ENCODE results near the gene FAM118A.
"Not testable (repeated sequence)": the region's sequence is repeated elsewhere in the genome, so short reads cannot be mapped to it uniquely, and the experiment has no call there.

Gene FAM118A

DNA sequence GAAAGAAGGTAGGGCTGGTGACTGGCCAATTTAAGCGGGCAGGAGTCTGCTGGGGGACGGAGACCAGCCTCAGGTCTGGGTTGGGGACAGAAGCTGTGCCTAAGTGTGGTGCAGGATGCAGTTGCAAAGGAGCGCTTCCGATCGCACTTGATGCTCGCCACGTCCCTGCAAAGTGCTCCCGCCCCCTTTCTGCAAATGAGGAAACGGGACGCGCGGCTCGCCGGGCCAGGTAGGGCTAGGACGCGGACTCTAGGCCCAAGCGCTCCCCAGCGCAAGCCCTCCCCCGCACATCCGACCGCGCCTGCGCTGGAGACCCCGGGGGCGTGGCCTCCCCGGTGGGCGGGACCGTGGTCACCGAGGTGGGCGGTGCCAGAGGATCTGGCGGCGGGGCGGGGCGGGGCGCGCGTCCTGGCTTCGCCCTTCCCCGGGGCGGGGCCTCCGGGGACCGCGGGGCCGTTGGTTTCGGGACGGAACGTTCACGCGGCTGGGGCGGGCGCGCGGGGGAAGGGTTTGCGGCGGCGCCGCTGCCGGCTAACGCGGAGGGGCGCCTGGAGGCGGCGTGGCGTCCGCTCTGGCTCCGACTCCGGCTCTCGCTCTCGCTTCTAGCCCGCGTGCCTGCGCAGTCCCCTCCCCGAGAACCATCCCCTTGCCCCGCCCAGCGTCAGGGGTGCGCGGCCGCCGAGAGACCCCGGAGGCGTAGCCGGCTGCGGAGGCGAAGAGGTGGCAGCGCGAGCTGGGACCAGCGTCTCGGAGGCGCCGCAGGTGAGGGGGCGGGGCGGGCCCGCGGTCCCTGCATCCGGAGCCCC is at the start of gene FAM118A:
Gene FAM118A, plus strand, starts transcription at position 513 of the 806 bp plus-strand sequence. CDS start 12,446 bp downstream, outside the sequence.
- DNase-seq (ENCODE audit: low spot score) = peak; percentile 91

DNA sequence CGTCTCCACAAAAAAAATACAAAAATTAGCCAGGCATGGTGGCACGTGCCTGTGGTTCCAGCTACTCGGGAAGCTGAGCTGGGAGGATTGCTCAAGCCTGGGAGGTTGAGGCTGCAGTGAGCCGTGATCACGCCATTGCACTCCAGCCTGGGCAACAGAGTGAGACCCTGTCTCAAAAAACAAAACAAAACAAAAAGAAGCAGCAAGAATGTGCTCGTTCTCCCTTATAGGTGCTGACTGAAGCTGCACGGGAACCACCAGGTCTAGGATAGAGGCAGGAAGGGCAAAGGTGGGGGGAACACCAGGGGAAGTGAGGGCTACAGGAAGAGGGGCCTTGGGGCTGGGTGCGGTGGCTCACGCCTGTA is 49.4 kb upstream of the FAM118A start:
- not testable (repeated sequence) for DNase-seq (ENCODE audit: low spot score)

DNA sequence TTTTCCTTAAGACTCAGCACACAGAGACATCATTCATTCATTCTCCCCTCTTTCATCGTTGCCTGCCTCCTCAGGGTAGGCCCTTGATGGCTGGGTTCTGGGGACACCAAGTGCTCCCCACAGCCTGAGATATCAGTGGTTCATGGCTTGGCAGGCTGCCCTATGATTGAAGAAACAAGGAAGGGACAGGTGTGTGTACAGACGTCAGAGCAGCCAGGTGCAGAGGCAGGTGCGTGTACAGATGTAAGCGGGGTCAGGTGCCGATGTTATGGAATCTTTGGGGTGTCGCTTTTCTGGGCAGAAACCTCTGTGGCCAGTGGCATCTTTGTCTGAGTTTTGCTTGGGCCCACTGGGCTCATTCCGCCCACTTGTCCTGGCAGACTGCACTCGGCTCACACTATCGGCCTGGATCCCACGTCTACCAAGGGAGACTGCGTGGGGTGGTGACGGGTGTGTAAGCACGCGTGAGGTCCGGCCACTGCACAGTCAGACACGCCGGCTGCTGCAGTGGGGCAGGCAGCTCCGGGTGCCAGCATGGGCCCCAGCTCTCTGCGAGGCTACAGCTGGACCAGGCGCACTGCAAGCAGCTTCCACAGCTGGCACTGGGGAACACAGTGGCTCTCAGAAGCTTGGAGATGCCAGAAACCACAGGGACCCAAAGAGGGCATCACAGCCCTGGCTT is 48.2 kb upstream of the FAM118A start:
- no peak for DNase-seq (ENCODE audit: low spot score)

DNA sequence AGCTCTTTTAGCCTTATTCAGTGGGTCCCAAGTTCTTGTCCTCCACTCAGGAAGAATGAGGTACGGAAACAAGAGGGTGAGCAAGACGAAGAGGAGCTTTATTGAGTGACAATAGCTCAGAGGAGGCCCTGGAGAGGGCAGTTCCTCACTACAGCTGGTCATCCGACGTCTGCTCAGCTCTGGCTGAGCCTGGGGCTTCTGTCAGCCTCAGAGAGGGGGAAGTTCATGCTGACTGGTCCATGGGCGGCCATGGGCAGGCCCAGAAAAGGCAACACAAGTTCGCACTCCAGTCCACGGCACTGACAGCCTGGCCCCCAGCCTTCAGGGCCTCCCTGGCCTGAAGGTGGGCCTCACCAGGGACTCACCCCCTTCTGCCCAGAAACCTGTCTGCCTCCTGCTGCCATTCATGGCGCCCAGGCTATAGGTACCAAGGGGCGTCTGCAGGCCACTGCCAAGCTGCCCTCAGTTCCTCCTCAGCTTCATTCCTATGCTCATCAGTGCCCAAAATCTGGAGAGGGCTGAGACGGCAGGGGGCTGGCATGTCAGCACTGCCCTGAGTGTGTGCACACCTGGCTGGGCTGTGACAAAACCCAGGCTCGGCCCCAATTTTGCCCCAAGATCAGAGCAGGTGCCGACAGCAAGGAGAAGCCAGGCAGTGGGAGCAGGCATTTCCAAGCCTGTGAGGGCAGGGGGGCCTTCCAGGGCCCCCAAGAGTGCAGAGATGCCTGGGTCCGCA is 47.4 kb upstream of the FAM118A start:
- DNase-seq (ENCODE audit: low spot score) = no peak

DNA sequence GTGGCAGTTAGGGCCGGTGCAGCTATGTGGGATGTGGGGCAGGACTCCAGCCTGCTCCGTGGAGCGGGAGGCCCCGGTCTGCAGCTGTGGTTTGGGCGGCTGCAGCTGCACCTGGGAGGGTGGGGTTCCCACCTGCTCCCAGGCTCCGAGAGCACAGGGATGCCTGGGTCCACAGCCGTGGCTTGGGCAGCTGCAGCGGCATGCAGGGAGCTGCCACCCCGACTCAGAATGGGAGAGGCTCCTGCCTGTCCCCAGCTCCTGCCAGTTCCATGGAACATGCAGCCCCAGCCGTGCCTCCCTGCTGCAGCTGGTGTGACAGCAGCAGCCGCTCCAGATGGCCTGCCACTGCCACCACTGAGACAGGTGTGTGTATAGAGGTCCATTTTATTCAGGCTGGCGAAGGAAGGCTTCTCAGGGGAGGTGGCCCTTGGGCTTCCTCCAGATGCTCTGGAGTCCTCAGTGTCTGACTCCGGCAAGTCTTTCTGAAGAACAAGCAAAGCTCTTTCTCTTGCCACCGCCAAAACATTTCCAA is 46.7 kb upstream of the FAM118A start:
- DNase-seq (ENCODE audit: low spot score) = no peak

DNA sequence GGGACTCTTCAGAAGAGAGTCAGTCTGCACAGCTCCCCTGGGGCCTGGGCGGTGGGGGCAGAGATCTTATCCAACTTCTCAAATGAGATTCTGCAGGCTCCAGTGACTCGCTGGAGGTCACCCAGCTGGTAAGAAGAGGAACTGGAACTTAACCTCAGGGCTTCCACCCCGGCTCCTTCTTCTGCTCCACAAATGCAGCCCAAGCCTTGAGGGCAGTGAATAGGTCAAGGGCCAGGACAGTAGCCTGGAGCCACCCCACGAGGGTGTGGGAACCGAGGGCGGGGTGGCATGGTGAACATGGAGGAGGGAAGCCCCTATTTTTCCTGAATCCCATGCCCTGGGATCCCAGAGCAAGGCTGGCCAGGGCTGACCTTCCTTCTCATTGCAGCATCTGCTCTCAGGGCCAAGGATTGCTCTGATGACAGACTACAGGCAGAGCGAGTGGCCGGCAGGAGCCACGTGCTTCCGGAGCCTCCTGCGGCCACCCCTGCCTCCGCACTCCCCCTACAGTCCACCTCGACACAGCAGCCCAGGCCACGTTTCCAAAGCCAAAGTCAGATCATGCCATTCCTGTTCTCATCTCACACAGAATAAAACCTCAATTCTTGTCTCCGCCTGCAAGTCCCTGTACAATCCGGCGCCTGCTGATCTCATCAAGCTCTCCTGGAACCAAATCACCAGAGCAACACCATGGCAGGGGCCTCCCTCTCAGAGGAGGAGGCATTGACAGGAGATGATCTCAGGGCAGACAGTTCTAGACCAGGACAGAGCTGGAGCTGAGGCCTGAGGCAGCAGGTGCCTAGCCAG is 46.1 kb upstream of the FAM118A start:
- peak; percentile 97 for DNase-seq (ENCODE audit: low spot score)

DNA sequence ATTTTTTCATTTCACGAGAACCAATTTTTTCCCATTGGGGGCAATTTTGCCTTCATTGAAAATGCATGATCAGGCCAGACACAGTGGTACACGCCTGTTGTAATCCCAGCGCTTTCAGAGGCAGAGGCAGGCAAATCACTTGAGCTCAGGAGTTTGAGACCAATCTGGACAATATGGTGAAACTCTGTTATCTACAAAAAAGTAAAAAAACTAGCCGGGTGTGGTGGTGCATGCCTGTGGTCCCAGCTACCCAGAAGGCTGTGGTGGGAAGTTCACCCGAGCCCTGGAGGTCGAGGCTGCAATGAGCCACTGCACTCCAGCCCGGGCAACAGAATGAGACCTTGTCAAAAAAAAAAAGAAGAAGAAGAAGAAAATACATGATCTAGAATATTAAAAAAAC is 44.2 kb upstream of the FAM118A start:
- DNase-seq (ENCODE audit: low spot score) = no peak

DNA sequence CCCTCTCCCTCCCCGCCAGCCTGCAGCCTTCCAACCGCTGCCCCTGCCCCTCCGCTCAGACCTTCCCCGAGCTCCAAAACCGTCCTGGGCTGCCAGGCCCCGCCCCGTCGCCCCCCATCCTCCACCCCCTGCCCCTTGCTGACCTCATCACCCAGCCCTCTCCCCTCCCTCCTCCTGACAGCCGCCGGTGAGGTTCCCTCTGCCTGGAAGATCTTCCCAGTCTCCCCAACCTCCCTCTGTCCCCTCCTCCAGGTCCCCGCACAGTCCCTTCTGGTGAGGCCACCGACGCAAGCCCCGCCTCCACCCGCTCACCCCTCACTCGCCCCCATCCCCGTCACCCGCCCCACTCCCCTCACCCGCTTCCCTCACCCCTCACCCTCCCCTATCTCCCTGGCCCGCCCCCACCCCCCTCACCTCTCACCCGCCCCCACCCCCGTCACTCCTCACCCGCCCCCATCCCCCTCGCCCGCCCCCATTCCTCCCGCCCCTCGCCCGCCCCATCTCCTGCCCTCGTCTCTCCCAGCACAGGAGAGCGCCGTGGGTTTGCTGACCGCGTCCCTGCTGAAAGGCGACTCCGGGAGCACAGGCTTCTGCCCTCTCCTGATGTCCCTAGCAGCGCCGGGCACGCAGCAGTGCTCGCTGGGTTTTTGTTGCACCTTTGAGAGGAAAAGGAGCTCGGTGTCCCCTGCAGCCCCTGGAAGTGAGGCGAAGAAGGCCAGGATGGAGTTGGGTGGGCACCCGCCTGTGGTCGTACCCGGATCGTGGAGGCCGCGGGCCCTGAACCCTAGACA is 41.4 kb upstream of the FAM118A start:
- DNase-seq (ENCODE audit: low spot score) = peak; percentile 74

DNA sequence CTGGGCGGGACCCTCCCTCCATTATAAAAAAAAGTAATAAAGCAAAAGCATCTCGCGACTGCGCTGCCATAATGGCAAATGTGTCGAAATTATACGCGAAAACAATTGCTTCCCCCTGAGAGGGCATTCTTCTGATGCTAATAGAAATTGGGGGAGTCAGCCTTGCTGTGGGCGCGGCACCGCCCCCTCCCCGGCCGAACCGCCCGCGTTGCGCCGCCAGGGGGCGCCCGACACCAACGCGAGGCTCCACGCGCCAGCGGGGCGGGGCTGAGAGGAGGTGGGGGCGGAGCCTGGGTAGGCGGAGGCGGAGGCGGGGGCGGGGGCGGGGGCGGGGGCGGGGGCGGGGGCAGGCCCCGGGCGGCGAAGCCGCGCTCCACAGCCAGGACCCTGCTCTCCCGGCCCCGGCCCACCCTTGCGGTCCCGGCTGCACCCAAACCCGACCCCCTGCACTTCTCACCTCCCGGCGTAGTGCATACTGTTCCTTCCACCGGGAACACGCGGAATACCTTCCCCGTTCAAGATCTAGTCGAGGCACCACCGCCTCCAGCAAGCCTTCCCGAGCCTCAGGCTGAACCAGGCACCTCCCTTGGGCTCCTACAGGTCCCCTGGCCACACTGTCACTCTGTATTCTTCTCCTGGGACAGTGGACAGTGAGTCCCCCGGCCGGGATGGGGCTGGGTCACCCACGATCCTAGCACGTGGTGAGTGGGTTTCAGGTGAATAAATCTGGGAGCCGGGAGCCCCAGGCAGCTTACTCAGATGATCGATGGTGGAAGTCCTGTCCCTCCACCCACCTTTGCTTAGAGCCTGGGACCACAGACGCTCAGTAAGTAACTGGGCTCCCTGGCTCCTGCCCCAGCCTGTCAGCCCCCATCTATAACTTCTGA is 40.5 kb upstream of the FAM118A start:
- peak; percentile 67 for DNase-seq (ENCODE audit: low spot score)

DNA sequence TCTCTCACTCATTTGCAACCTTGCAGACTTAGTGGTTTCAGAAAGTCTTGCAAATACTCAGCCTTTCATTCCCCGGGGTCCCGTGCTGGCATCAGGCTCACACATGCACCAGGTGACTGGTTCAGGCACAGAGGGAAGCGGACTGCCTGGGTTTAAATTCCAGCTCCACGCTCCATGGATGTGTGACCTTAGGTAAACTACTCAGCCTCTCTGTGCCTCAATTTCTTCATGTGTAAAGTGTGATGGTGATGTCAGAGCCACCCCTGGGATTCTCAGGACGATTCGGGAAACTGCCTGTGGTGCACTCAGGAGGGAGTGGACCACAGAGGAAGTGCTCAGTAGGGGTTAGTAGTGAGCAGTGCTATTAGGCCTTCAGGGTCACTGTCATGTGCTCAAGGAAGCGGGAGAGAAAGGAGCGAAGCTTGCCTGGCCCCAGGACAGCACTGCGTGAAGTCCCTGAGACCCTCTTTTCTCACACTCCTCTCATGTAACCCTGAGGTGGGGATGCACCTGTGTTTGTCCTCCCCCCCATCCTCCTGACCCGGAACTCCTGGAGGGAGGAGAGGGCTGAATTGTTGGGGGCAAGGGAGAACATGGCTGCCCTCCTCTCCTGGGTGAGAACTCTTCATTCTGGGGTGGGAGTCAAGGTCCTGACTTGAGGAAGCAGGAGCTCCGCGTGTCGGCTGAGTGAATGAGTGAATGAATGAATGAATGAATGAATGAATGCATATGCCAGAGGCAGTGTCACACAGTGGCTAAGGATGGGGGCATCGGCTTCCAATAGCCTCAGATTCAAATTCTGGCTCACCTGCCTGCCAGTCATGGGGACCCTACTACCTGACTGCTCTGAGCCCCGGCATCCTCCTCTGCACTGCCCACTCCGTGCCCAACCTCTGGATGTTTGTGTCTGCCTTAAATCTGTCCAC is 39.4 kb upstream of the FAM118A start:
- DNase-seq (ENCODE audit: low spot score) = no peak

DNA sequence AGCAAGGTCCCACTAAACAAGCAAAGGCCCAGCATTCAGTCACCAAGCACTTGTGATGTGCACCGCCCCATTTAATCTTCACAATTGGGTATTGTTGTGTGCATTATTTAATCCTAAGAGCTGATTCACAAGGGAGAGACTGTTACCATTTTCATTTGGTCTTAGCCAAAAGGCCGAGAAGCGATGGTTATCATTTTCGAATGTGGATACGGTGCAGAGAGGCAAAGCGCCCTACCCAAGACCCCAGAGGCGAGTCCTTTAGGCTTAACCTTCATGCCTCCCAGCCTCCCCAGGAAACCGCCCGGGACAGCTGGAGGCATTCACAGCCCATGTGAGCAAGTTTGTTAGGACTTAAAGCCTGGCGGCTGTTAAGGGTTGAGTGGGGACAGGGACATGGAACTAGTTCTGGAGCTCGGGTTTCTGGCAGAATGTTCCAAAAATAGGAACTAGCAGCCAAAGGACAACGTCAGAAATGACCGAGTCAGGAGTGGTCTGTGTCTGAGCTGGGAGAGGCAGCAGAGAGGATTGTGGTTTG is 38.0 kb upstream of the FAM118A start:
- DNase-seq (ENCODE audit: low spot score) = no peak

DNA sequence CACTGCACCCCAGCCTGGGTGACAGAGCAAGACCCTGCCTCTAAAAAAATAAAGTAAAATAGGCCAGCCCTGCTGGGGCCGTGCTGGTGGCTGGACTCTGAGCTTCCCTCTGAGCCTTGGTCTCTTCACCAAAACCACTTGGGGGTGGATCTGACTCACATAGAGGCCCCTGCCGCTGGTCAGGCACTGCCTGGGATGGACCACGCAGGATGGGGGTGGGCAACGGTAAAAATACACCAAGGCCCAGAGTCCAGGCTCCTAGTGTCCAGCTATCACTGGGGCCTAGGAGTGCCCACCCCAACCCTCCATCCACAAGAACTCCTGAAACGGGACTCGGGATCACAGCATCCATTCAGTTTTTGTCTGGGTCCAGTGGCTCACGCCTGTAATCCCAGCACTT is 37.2 kb upstream of the FAM118A start:
- DNase-seq (ENCODE audit: low spot score) = no peak

DNA sequence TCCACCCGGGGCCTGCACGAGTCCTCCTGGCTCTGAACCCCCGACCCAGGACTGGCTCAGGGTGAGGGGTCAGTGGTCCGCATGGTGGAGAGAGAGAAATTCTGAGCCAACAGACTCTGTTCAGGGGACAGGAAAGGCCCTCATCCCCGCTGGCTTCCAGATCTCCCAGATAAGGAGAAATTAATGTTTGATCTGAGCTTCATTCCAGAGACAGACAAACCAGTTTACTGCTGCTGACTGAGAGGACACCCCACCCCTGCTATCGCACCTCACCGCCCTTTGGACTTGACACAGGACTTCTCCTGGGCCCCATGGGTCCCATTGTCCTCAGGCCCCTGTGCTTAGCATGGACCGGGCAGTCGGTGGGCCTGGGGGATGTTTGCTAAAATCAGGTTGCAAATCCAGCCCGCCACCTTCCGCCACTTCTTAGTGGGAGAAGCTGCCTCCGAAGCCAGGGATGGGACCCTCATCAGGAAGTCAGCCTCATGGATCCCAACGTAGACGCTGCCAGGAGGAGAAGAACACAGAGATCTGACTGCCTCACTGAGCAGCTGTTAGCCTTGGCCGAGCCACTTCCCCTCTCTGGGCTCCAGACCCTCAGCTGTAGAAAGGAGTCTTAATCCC is 36.2 kb upstream of the FAM118A start:
- peak; percentile 89 for DNase-seq (ENCODE audit: low spot score)

DNA sequence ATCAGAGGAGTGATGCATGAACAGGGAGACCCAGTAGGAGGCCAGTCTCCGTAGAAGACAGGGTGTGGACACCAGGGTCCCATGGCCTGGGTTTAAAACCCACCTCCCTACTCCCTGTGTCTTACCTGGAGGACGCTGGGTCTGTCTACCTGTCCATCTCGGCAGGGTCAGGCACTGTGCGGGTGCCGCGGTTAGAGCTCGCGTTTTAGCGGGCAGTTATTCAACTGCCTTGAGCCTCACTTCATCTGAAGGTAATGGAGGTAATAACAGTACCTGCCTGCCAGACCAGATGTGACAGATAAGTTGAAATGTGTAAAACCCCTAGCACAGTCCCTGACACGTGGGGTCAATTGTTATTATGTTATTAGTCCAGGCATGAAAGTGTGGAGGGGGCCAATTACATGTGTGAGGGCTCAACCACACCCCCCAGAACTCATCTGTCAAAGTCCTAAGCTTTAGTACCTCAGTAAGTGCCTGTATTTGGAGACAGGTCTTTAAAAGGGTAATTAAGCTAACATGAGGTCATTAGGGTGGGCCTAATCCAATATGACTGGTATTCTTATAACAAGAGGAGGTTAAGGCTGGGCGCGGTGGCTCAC is 33.1 kb upstream of the FAM118A start:
- DNase-seq (ENCODE audit: low spot score) = no peak

DNA sequence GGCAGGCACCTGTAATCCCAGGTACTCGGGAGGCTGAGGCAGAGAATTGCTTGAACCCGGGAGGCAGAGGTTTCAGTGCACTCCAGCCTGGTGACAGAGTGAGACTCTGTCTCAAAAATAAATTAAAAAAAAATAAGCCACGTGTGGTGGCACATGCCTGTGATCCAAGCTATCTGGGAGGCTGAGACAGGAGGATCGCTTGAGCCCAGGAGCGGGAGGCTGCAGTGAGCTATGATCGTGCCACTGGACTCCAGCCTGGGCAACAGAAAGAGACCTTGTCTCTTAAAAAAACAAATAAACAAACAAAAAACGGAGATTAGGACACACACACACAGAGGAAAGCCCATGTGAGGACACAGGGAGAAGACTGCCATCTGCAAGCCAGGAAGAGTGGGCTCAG is 32.0 kb upstream of the FAM118A start:
- DNase-seq (ENCODE audit: low spot score) = not testable (repeated sequence)

DNA sequence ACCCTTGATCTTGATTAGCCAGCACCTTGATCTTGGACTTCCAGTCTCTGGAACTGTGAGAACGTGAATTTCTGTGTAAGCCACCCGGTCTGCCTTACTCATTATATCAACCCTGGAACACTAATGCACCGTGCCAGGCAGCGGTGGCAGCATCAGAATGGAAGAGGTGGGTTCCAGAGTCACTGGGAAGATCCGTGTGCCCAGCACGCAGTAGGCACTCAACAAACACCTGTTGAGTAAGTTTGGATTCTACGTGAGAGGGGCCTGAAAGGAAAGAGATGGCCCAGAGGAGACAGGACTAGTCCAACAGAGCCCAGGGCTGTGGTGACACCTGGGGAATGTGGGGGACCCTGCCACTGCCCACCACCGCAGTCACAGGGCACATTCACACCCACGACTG is 31.6 kb upstream of the FAM118A start:
- no peak for DNase-seq (ENCODE audit: low spot score)

DNA sequence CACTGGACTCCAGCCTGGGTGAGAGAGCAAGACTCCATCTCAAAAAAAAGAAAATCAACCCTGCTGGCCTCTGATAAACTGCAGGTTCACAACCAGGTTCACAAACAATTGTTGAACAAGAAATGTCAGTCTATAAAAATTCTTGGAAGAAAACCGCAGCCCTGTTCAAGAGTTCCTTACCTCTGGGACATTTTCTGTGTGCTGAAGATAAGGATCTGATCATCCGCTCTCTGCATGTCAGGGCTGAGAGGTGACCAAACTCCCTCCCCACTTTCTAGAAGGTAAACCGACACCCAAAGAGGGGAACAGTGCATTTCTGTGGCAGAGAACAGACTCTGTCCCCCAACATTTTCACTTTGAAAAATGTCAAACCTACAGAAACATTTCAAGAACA is 29.1 kb upstream of the FAM118A start:
- DNase-seq (ENCODE audit: low spot score) = no peak

DNA sequence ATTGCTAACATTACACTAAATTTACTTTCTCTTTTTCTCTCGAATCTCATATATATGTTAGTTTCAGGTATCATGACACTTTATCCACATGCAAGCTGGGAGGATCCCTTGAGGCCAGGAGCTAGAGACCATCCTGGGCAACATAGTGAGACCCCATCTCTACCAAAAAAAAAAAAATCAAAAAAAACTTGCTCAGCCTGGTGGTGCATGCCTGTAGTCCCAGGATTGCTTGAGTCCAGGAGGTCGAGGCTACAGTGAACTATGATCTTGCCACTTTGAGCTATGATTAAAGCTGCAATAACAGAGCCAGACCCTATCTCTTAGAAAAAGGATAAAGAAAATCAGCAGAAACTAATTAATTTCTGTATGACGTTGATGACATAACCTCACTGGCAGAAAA is 28.7 kb upstream of the FAM118A start:
- DNase-seq (ENCODE audit: low spot score) = no peak

Data from HuH-7 (cell line).